ENCODE measurements around the gene OLFML2A. TPM values are rescaled to one million over a fixed set of nuclear protein-coding genes. Genes with fewer than 3 reads are reported as not detected.

OLFML2A gene
- total RNA-seq, 1 experiment from 2014 or later: not detected

DNA sequence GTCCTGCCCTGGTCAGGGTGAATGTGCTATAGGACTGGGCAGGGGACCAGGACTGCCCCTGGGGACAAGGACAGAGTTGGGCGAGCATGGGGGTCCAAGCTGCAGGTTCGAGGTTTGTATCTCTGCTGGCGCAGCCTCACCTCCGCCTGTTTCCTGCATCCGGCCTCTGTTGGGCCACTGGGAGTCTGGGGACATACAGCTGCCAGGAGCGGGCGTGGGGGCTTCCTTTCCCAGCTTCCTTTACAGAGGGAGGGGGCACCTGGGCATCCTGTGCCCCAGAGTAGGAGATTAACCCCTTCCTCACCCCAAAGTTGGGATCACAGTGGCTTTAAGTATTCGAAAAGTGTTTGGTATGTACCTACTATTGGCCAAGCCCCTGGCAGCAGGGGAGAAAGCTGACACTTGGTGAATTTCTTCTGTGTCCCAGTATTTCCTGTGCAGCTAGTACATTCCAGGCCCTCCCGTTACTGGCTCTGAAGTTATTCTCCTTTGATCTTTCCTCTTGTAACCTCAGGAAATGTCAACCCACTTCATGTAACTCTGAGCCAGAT, 19.0 kb downstream of the OLFML2A start:
- no peak for DNase-seq (ENCODE audit: low spot score)

- no peak for DNase-seq (ENCODE audit: low spot score)
Observed at GRCh38 chr9:124797343-124798103, 20.6 kb downstream of the OLFML2A start.

- DNase-seq (ENCODE audit: low spot score): no peak
Observed at GRCh38 chr9:124799274-124800006, 22.5 kb downstream of the OLFML2A start.

DNA sequence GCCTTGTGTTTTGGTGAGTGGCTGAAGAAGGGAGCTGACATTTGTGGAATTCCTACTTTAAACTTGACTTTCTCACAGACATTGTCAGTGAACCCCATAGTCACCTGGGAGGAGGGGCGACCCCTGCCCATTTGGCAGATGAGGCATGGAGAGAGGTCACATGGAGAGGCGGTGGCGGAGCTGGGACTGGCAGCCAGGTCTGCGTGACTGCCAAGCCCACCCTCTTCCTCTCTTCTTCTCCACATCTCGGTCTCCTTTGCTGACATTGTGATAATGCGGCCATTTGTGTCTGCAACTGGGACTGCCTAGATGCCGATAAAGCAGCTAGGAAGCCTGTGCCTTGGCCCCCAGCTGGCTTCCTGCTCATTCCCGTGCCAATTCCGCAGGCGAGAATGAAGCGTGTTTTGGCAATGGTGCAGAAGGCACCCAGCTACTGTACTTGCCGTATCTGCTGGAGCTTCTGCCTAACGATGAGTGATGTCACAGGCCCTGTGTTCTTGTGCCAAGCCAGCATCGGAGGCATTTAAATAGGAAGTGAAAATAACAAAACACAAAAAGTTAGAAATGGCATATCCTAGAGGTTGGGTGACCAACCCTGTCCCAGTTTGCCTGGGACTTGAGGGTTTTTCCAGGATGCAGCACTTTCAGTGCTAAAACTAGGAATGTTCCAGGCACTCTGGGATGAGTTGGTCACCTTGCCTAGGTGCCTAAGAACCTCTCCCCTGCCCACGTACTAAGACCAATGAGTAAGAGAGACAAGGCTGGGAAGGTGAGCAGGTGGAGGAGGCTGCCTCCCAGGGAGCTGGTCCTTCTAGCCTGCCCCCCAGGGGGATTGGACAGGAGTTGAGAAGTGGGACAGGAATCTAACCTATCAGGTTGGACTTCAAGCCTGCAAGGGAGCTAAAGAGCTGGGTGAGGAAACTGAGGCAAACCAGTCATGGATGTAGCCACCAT, 23.6 kb downstream of the OLFML2A start:
- DNase-seq (ENCODE audit: low spot score): no peak

DNA sequence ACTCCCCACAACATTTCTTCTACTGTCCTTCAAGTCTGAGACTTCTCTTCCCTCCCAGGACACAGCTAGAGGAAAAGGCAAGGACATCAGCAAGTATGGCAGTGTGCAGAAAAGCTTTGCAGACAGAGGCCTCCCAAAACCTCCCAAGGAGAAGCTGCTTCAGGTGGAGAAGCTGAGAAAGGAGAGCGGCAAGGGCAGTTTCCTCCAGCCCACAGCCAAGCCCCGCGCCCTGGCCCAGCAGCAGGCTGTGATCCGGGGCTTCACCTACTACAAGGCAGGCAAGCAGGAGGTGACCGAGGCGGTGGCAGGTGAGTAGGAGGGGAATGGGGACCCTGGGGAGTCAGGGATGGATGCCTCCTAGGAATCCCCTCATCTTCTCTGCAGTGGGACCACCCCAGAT, 24.4 kb downstream of the OLFML2A start:
- no peak for DNase-seq (ENCODE audit: low spot score)

GRCh38 chr9:124802426-124802825, 25.5 kb downstream of the OLFML2A start:
- DNase-seq (ENCODE audit: low spot score): no peak

DNA sequence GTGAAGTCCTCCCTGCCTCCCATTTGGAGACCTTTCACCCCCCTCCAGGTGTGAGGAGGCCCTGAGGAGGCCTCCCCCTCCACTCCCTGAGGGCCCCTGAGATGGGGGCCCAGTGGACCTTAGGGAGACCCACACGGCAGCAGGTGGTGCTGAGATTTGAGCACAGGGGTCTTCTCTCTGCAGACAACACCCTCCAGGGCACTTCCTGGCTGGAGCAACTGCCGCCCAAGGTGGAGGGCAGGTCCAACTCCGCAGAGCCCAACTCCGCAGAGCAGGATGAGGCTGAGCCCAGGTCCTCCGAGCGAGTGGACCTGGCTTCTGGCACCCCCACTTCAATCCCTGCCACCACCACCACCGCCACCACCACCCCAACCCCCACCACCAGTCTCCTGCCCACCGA, 27.0 kb downstream of the OLFML2A start:
- DNase-seq (ENCODE audit: low spot score): no peak

DNA sequence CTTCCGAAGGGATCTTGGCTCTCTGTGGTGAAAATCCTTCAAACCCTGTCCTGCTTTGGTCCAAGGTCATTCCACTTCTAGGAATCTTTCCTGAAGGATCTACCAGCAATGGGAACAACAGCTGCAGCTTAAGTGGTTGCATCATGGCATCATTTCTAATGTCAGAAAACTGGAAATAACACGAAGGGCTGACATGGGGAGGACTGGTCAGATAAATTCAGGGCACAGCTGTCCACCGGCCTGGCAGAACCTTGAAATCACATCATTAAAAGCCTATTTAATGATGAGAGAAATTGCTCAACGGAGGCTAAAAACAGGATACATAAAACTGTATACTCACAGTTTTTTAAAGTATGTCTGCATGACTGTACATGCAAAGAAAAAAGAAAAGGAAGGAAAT, 28.3 kb downstream of the OLFML2A start:
- DNase-seq (ENCODE audit: low spot score): no peak

DNA sequence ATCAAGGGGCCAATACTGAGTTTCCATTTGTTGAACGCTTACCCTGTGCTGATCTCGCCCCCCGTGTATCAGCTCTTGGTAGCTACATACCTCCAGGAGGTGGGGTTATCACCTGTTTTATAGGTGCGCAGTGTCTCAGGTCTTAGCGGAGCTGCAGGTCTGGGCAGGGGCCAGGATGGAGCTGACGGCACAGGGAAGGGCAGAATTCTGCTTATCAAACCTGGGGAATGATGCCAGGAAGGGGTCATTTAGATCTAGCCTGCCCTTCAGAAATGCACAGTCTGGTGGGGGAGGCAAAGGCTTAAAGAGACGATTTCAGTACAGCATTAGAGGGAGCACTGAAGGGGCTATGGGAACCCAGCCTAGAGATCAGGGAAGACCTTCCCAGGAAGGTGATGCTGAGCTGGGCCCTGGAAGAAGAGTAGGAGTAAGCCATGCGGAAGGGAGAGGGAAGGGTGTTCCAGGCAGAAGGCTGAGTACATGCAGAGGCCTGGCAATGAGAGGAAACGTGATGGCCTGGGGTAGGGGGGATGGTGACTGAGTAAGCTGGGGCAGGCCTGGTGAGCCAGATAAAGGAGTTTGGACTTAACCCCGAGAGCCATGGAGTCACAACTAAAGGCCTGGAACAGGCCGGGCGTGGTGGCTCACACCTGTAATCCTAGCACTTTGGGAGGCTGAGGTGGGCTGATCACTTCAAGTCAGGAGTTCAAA, 31.5 kb downstream of the OLFML2A start:
- no peak for DNase-seq (ENCODE audit: low spot score)

DNA sequence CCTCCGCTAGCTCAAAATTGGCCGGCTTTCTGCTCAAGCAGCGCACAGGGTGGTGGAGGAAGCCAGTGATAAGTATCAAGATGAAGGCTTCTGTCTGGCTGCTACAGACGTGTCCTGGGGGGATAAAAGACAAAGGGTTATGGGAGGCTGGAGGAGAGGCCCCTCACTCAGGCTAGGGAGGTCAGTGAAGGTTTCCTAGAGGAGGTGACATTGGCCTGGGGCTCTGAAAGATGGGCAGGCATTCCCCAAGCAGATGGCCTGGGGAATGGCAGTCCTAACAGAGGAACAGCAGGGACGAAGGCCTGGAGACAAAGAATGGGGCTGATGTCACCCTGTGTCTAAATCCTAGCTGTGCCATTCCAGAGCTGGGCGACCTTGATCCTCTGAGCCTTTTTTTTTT, 32.3 kb downstream of the OLFML2A start:
- DNase-seq (ENCODE audit: low spot score): no peak

- DNase-seq (ENCODE audit: low spot score): no peak
Observed at GRCh38 chr9:124809741-124810500, 33.0 kb downstream of the OLFML2A start.

DNA sequence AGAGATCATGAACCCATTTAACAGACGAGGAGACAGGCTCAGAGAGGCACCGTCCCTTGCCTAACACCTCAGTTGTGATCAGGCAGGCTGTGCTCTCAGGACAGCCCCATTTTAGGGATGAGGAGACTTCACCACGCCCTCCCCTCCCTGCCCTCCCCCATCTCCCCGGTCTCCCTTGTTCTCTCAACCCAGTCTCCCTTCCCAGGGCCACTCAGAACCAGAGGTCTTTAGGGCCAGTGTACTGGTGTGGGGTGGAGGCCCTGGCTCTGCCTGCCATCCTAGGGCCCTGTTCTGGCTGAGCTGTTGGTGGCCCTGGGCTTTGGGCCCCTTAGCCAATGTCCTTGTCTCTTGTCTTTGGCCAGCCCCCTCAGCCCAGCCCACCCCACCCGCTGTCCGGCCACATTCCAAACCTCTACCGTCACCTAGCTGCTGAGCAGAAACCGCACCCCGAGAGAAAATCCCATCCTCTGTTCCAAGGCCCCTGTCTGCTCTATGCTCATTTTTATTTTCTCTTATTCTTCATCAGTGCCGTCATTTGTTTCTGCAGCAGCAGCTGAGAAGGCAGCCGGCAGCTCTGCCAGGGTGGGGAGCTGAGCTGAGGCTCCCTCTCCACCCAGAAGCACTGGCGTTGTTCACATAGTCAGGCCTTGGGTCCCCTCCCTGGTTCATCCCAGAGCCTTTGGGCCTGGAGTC, 33.9 kb downstream of the OLFML2A start:
- peak; percentile 57 for DNase-seq (ENCODE audit: low spot score)

- no peak for DNase-seq (ENCODE audit: low spot score)
Observed at GRCh38 chr9:124812441-124812876, 35.5 kb downstream of the OLFML2A start.

DNA sequence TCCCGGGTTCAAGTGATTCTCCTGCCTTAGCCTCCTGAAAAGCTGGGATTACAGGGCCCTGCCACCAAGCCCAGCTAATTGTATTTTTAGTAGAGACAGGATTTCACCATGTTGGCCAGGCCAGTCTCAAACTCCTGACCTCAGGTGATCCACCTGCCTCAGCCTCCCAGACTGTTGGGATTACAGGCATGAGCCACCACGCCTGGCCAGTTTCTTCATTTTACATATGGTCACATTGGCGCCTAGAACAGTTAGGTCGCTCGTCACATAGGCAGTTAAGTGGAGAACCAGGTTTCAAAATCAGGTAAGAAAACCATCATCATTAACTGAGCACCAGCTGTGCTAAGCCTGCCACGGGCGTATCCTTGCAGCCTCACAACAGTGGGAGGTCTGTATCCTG, 36.1 kb downstream of the OLFML2A start:
- DNase-seq (ENCODE audit: low spot score): no peak

DNA sequence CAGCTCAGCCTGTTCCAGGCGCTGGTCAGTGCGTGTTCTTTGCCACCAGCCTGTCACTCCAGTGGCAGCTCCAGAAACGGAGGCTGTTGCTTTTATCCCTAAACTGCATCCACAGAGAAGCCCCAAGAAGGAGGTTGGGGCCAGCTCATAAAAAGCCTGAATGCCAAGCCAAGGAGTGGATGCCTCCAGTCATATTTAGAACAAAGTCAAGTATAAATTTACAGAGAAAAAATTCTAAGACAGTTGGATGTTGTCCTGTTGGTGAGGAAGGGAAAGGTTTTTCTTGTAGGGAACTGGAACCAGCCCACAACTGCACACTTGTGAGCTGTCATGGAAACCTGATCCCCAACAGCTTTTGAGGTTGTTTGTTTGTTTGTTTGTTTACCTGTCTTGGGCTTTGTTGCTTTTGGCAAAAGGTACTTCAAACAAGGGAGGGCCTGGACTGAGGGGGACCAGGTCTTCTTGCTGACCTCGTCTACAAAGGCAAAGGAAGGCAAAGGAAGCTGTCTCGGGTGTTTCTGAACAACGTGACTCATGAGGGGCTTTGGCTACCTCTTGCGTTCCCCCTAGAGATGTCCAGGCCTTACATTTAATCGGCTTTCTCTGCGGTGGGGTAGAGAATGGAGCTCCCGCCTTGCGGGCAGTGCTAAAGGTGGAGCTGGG, 36.7 kb downstream of the OLFML2A start:
- DNase-seq (ENCODE audit: low spot score): no peak

DNA sequence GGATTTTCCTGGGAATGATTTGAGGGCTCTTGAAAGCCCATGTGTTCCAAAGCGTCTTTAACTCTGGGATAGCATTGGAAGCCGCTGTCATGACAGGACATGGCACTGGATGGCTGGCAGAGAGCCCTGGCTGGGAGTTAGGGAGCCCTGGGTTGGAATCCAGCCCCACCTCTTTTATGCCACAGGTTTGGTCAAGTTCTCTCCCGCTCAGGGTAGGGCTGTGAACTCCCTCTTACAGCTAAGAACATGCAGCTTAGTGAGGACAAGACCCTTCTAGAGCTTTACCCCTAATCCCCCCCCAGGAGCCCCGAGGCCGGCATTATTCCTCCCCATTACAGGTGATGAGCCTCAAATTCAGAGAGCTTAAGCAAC, 37.2 kb downstream of the OLFML2A start:
- DNase-seq (ENCODE audit: low spot score): no peak

DNA sequence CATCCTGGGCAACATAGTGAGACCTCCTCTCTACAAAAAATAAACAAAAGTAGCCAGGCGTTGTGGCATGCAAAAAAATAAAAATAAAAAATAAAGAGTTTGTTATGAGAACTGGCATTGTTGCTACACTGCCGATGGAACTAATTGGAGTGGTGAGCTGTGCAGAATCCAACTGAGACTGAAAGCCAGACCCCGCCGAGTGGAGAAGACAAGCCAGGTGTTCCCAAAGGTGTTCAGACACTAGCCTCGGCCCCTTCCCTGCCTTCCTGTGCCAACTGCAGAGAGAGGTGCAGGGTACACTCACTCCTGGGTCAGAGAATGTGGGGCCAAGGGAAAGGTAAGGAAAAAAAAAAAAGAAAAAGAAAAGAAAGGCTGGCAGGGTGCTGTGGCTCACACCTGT, 38.7 kb downstream of the OLFML2A start:
- no peak for DNase-seq (ENCODE audit: low spot score)

GRCh38 chr9:124818431-124819281, 41.7 kb downstream of the OLFML2A start:
- DNase-seq (ENCODE audit: low spot score): no peak

Data from HT-29 (cell line).